HG03354 (cell line): ENCODE data around the gene PDE2A.

Source experiments
- ATAC-seq: cut with Tn5 transposase; IDR thresholded peaks from one replicate; pipeline ENCODE4 v1.9.1; 2021; ENCODE audit warnings: mild to moderate bottlenecking; ENCODE audit not compliant: unreplicated experiment, poor library complexity, severe bottlenecking

PDE2A gene

GRCh38 chr11:72642043-72642883, 32.0 kb downstream of the PDE2A start:
- ATAC-seq: no peak

GRCh38 chr11:72641522-72642042, 32.6 kb downstream of the PDE2A start:
- no peak for ATAC-seq

- no peak for ATAC-seq
These were observed 34.5 kb downstream of the PDE2A start for GRCh38 chr11:72639502-72640375.

GRCh38 chr11:72637926-72638325, 36.3 kb downstream of the PDE2A start:
- no peak for ATAC-seq

- ATAC-seq: no peak
These were observed 37.0 kb downstream of the PDE2A start for GRCh38 chr11:72637198-72637597.

GRCh38 chr11:72636376-72636775, 37.8 kb downstream of the PDE2A start:
- no peak for ATAC-seq

- no peak for ATAC-seq
These were observed 38.3 kb downstream of the PDE2A start for GRCh38 chr11:72635933-72636332.

- ATAC-seq: no peak
These were observed 38.8 kb downstream of the PDE2A start for GRCh38 chr11:72635309-72635915.

GRCh38 chr11:72634472-72635095, 39.6 kb downstream of the PDE2A start:
- ATAC-seq: no peak

GRCh38 chr11:72634016-72634415, 40.2 kb downstream of the PDE2A start:
- no peak for ATAC-seq

- ATAC-seq: no peak
These were observed 41.2 kb downstream of the PDE2A start for GRCh38 chr11:72633068-72633467.

- ATAC-seq: no peak
These were observed 42.2 kb downstream of the PDE2A start for GRCh38 chr11:72631806-72632731.

GRCh38 chr11:72630104-72630852, 43.9 kb downstream of the PDE2A start:
- no peak for ATAC-seq

- no peak for ATAC-seq
These were observed 45.0 kb downstream of the PDE2A start for GRCh38 chr11:72629266-72629665.

- no peak for ATAC-seq
These were observed 46.5 kb downstream of the PDE2A start for GRCh38 chr11:72627594-72628281.

- no peak for ATAC-seq
These were observed 47.7 kb downstream of the PDE2A start for GRCh38 chr11:72626414-72626936.

GRCh38 chr11:72625691-72626413, 48.4 kb downstream of the PDE2A start:
- no peak for ATAC-seq
